Naive thymus-derived CD4-positive, alpha-beta T cell (primary cell): Measurements from ENCODE around the gene RNF144B. TPM values are rescaled to one million over a fixed set of nuclear protein-coding genes. Genes with fewer than 3 reads are reported as not detected.

Experiments
- ATAC-seq: fragments of 150-1000 bp; cut with Tn5 transposase; 2 replicates; pipeline ENCODE4 v1.10.0; 2021; ENCODE audit warnings: mild to moderate bottlenecking, moderate library complexity
- CTCF ChIA-PET: fragments of 350-600 bp; sonication (Branson Sonifier 250); formaldehyde crosslinking; loops from one replicate; lab custom pipeline; 2021; ENCODE audit warnings: antibody characterized with exemption; lab: Charles Lee
- POLR2A ChIA-PET: fragments of 350-600 bp; sonication (Branson Sonifier 250); formaldehyde crosslinking; loops from one replicate; lab custom pipeline; 2021; ENCODE audit warnings: antibody characterized with exemption, inconsistent platforms; lab: Charles Lee
- DNase-seq, 9 donors: peaks; one replicate each; pipeline versions ENCODE4 v3.0.0 to v3.0.0-alpha.2; 2020 to 2022; ENCODE audit warnings: mixed read lengths in 1 of 9
- H3K27ac ChIP-seq: one replicate; pipeline ENCODE4 v1.7.0; 2013; ENCODE audit warnings: mild to moderate bottlenecking, low read depth, low read length, moderate library complexity
- H3K27me3 ChIP-seq, 2 donors: one replicate each; pipeline ENCODE4 v1.7.0; 2013; ENCODE audit warnings: low read length in 2 of 2, mild to moderate bottlenecking in 2 of 2, moderate library complexity in 2 of 2; ENCODE audit not compliant: control insufficient read depth in 2 of 2, insufficient read depth in 2 of 2
- H3K36me3 ChIP-seq, 3 experiments: 1 replicate in 2 of 3; 2 replicates in 1 of 3; pipeline ENCODE4 v1.7.0; 2013; ENCODE audit warnings: low read length in 3 of 3, mild to moderate bottlenecking in 3 of 3, moderate library complexity in 1 of 3; ENCODE audit not compliant: insufficient read depth in 3 of 3, control insufficient read depth in 2 of 3
- H3K4me1 ChIP-seq, 2 donors: one replicate each; pipeline ENCODE4 v1.7.0; 2013; ENCODE audit warnings: low read length in 2 of 2, mild to moderate bottlenecking in 2 of 2, moderate library complexity in 1 of 2; ENCODE audit not compliant: control insufficient read depth in 2 of 2, insufficient read depth in 2 of 2
- H3K4me3 ChIP-seq: 2 replicates; pipeline ENCODE4 v1.7.0; 2013; ENCODE audit warnings: mild to moderate bottlenecking, low read length
- H3K9me3 ChIP-seq, 3 experiments: 1 replicate in 2 of 3; 2 replicates in 1 of 3; pipeline ENCODE4 v1.7.0; 2013; ENCODE audit warnings: low read length in 3 of 3; ENCODE audit not compliant: control insufficient read depth in 2 of 3
- H3K27ac Mint-ChIP-seq, 9 donors: one replicate each; pipeline ENCODE4 v1.8.0; 2020 to 2022; ENCODE audit warnings: mixed read lengths in 9 of 9, mild to moderate bottlenecking in 8 of 9, moderate library complexity in 5 of 9, inconsistent platforms in 2 of 9
- H3K27me3 Mint-ChIP-seq, 5 donors: one replicate each; pipeline ENCODE4 v1.8.0; 2021 to 2022; ENCODE audit warnings: mixed read lengths in 5 of 5, mild to moderate bottlenecking in 1 of 5
- H3K36me3 Mint-ChIP-seq, 5 donors: one replicate each; pipeline ENCODE4 v1.8.0; 2020 to 2022; ENCODE audit warnings: mixed read lengths in 5 of 5, mild to moderate bottlenecking in 3 of 5, inconsistent platforms in 1 of 5
- H3K4me1 Mint-ChIP-seq, 7 donors: one replicate each; pipeline ENCODE4 v1.8.0; 2020 to 2022; ENCODE audit warnings: mixed read lengths in 7 of 7, mild to moderate bottlenecking in 3 of 7, inconsistent platforms in 1 of 7
- H3K4me3 Mint-ChIP-seq, 10 donors: one replicate each; pipeline ENCODE4 v1.8.0; 2020 to 2022; ENCODE audit warnings: mild to moderate bottlenecking in 10 of 10, mixed read lengths in 10 of 10, moderate library complexity in 6 of 10, inconsistent platforms in 2 of 10
- H3K9me3 Mint-ChIP-seq, 11 donors: one replicate each; pipeline ENCODE4 v1.8.0; 2020 to 2022; ENCODE audit warnings: mixed read lengths in 11 of 11, mild to moderate bottlenecking in 4 of 11, inconsistent platforms in 1 of 11, moderate library complexity in 1 of 11
- intact Hi-C, 2 donors: fragments of 100-400 bp; cut with micrococcal nuclease; formaldehyde crosslinking; loops; one replicate each; pipeline ENCODE4 v1.15.1; 2023
- polyA plus RNA-seq, 2 donors: library from polyadenylated mRNA; unstranded; fragments of 300-500 nt; fragmentation: Illumina TruSeq; gene quantifications; one replicate each; pipeline ENCODE4 v1.2.3, GENCODE V29; 2021
- total RNA-seq, 6 experiments: library from RNA in 5 of 6; stranded (reverse) in 5 of 6; gene quantifications; 1 replicate in 5 of 6; 2 replicates in 1 of 6; pipeline ENCODE4 v1.2.3 and lab custom pipeline; 2021 to 2026

Gene RNF144B
- total and polyA plus RNA-seq, 7 experiments from 2014 or later: 1.5 to 23.5 (median 7.1) TPM

GRCh38 chr6:18384621-18385020, 2.5 kb upstream of the RNF144B start:
- intact Hi-C loops: loop anchor here (5.0 to 10.0 kb wide), 4 partner anchors 227 to 1622 kb away; partner anchors contain the start of genes ATXN1 (in 1 of the 2), KDM1B (in 1 of the 2), NUP153 (in 1 of the 2) and TPMT (in 1 of the 2)
- no peak overlapping the region for H3K27ac Mint-ChIP-seq
- H3K4me1 ChIP-seq: peaks cover 4 to 15% of the 10 kb centered on the region in 2 donors
- no peak overlapping the region for H3K4me3 ChIP-seq
- H3K9me3 ChIP-seq: no peaks in the 10 kb centered on the region
- H3K27me3 Mint-ChIP-seq: peaks cover 0 to 23% (median 8%) of the 10 kb centered on the region in 5 donors
- ChIA-PET CTCF (no interaction called here), POLR2A (no interaction called here)
- H3K27ac ChIP-seq: no peak overlapping the region
- H3K4me1 Mint-ChIP-seq: peaks cover 15 to 32% (median 24%) of the 10 kb centered on the region in 7 donors
- H3K36me3 ChIP-seq: no peaks in the 10 kb centered on the region
- peaks cover 0 to 3% (median 0%) of the 10 kb centered on the region in 5 donors for H3K36me3 Mint-ChIP-seq
- DNase-seq (no peak), ATAC-seq (no peak)
- H3K27me3 ChIP-seq: no peaks in the 10 kb centered on the region
- H3K9me3 Mint-ChIP-seq: no peaks in the 10 kb centered on the region
- no peak overlapping the region for H3K4me3 Mint-ChIP-seq

DNA sequence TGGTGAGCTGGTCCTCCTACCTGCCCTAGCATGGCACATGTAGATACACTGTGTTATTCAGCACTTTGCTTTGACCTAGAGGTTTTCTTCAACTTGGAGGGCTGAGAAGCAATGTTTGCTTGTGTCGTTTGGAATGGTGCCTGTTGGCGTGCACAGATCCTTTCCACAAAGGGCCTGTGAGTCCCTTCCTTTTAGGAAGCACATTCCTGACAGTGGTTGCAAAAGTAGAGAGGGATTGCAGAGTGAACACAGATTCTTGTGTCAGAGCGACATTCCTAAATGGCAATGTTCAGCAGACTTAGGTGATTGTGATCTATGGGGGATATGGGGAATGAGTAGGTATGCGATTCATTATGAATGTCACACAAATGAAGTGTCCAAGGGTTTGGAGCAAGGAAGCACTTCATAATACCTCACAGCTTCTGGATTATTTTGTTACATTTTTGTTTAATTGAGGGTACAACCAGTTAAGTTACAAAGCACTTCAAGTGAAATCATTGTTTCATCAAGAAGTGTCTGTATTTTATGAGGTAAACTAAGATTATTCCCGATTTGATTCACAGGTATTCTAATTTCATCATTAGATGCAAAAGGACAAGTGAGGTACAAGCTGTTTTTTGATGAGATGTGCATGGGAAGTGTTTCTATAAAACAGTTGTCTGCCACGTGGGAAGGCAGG, 713 bp upstream of the RNF144B start:
- POLR2A ChIA-PET: interaction anchor here (0.6 to 0.9 kb wide), 3 partner anchors 9 to 35 kb away, joined by 3 read pairs; no protein-coding TSS in a partner anchor
- H3K4me3 ChIP-seq: peak overlapping the region; percentile 70

GRCh38 chr6:18388271-18388670, 1.1 kb downstream of the RNF144B start:
- peaks cover 0 to 7% (median 0%) of the 10 kb centered on the region in 5 donors for H3K36me3 Mint-ChIP-seq
- Histone ChIP-seq H3K9me3 (no peaks in the 10 kb centered on the region), H3K27ac (peak overlapping the region; percentile 69), H3K36me3 (no peaks in the 10 kb centered on the region), H3K4me1 (peaks cover 4 to 18% of the 10 kb centered on the region in 2 donors), H3K27me3 (no peaks in the 10 kb centered on the region), H3K4me3 (peak overlapping the region; percentile 70)
- intact Hi-C loops: loop anchor here (5.0 to 10.0 kb wide), 4 partner anchors 231 to 1626 kb away; partner anchors contain the start of genes ATXN1 (in 1 of the 2), KDM1B (in 1 of the 2), NUP153 (in 1 of the 2) and TPMT (in 1 of the 2)
- POLR2A ChIA-PET: interaction anchor here (0.6 kb wide), 1 partner anchor 15 kb away, joined by 3 read pairs; no protein-coding TSS in a partner anchor
- peaks cover 15 to 48% (median 35%) of the 10 kb centered on the region in 7 donors for H3K4me1 Mint-ChIP-seq
- peaks cover 0 to 21% (median 0%) of the 10 kb centered on the region in 5 donors for H3K27me3 Mint-ChIP-seq
- DNase-seq (peak in 1 of 9 donors; percentile 0), ATAC-seq (no peak)
- peak overlapping the region; percentile 90 to 100 (median 99) for H3K4me3 Mint-ChIP-seq
- no peaks in the 10 kb centered on the region for H3K9me3 Mint-ChIP-seq
- H3K27ac Mint-ChIP-seq: peak overlapping the region in 7 of 9 donors; percentile 8 to 94 (median 91)
- CTCF ChIA-PET: no interaction called here

More for the DNA sequence above, 713 bp upstream of the RNF144B start:
- no peaks in the 10 kb centered on the region for H3K9me3 ChIP-seq
- H3K27me3 Mint-ChIP-seq: peaks cover 0 to 21% (median 0%) of the 10 kb centered on the region in 5 donors
- H3K4me1 ChIP-seq: peaks cover 4 to 18% of the 10 kb centered on the region in 2 donors
- H3K27ac ChIP-seq: no peak overlapping the region
- H3K9me3 Mint-ChIP-seq: no peaks in the 10 kb centered on the region
- H3K27me3 ChIP-seq: no peaks in the 10 kb centered on the region
- no peaks in the 10 kb centered on the region for H3K36me3 ChIP-seq
- ATAC-seq (no peak), DNase-seq (no peak)
- intact Hi-C loops: loop anchor here (2.0 to 10.0 kb wide), 5 partner anchors 62 to 1624 kb away; partner anchors contain the start of genes ATXN1 (in 1 of the 2), KDM1B (in 1 of the 2), NUP153 (in 1 of the 2) and TPMT (in 1 of the 2)
- peak overlapping the region; percentile 90 to 100 (median 99) for H3K4me3 Mint-ChIP-seq
- peak overlapping the region in 8 of 9 donors; percentile 57 to 95 (median 92) for H3K27ac Mint-ChIP-seq
- H3K36me3 Mint-ChIP-seq: peaks cover 0 to 7% (median 0%) of the 10 kb centered on the region in 5 donors
- peaks cover 15 to 48% (median 35%) of the 10 kb centered on the region in 7 donors for H3K4me1 Mint-ChIP-seq
- CTCF ChIA-PET: interaction anchor here (1.0 kb wide), 2 partner anchors 13 to 58 kb away, joined by 3 read pairs; no protein-coding TSS in a partner anchor

- peaks cover 17 to 48% (median 39%) of the 10 kb centered on the region in 7 donors for H3K4me1 Mint-ChIP-seq
Observed at GRCh38 chr6:18388942-18389341, 1.8 kb downstream of the RNF144B start.

DNA sequence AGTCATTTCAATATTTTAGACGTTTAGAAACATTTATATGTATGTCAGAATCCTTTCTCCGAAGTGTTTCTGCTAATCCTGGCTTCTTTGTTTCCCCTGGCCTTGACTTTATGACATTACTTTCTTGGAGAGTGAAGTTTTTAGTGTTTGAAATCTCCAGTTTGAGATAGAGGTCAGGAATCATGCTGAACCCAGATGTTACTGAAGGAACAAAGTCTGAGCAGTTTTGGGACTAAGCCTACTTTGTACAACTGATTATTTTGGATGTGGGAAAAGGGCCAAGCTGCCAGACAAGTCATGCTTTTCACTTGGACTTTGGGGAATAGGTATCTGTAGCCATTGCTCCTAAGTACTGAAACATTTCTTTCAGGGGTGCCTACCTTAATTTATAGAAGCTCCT, 2.3 kb downstream of the RNF144B start:
- Histone ChIP-seq H3K9me3 (no peaks in the 10 kb centered on the region), H3K36me3 (no peaks in the 10 kb centered on the region), H3K27me3 (no peaks in the 10 kb centered on the region), H3K4me1 (peaks cover 4 to 18% of the 10 kb centered on the region in 2 donors), H3K4me3 (no peak overlapping the region), H3K27ac (no peak overlapping the region)
- ChIA-PET POLR2A (no interaction called here), CTCF (no interaction called here)
- ATAC-seq (no peak), DNase-seq (no peak)
- Mint-ChIP-seq H3K27me3 (peaks cover 0 to 24% (median 0%) of the 10 kb centered on the region in 5 donors), H3K9me3 (no peaks in the 10 kb centered on the region), H3K4me3 (peak overlapping the region in 6 of 10 donors; percentile 14 to 100 (median 99)), H3K36me3 (peaks cover 0 to 8% (median under 1%) of the 10 kb centered on the region in 5 donors), H3K4me1 (peaks cover 17 to 49% (median 40%) of the 10 kb centered on the region in 7 donors), H3K27ac (peak overlapping the region in 2 of 9 donors; percentile 21 to 30)
- intact Hi-C loops: loop anchor here (5.0 to 10.0 kb wide), 4 partner anchors 232 to 1627 kb away; partner anchors contain the start of genes ATXN1 (in 1 of the 2), KDM1B (in 1 of the 2), NUP153 (in 1 of the 2) and TPMT (in 1 of the 2)

More at GRCh38 chr6:18388942-18389341, 1.8 kb downstream of the RNF144B start:
- H3K27me3 Mint-ChIP-seq: peaks cover 0 to 24% (median 0%) of the 10 kb centered on the region in 5 donors
- ATAC-seq (no peak), DNase-seq (no peak)
- Histone ChIP-seq H3K27me3 (no peaks in the 10 kb centered on the region), H3K9me3 (no peaks in the 10 kb centered on the region), H3K4me1 (peaks cover 4 to 18% of the 10 kb centered on the region in 2 donors), H3K27ac (no peak overlapping the region), H3K4me3 (no peak overlapping the region), H3K36me3 (no peaks in the 10 kb centered on the region)
- H3K36me3 Mint-ChIP-seq: peaks cover 0 to 7% (median 0%) of the 10 kb centered on the region in 5 donors
- intact Hi-C loops: loop anchor here (5.0 to 10.0 kb wide), 4 partner anchors 232 to 1627 kb away; partner anchors contain the start of genes ATXN1 (in 1 of the 2), KDM1B (in 1 of the 2), NUP153 (in 1 of the 2) and TPMT (in 1 of the 2)
- no peaks in the 10 kb centered on the region for H3K9me3 Mint-ChIP-seq
- H3K4me3 Mint-ChIP-seq: peak overlapping the region in 7 of 10 donors; percentile 97 to 100 (median 99)
- peak overlapping the region in 3 of 9 donors; percentile 21 to 94 (median 57) for H3K27ac Mint-ChIP-seq
- CTCF ChIA-PET: no interaction called here
- POLR2A ChIA-PET: interaction anchor here (0.6 kb wide), 1 partner anchor 16 kb away, joined by 3 read pairs; no protein-coding TSS in a partner anchor

DNA sequence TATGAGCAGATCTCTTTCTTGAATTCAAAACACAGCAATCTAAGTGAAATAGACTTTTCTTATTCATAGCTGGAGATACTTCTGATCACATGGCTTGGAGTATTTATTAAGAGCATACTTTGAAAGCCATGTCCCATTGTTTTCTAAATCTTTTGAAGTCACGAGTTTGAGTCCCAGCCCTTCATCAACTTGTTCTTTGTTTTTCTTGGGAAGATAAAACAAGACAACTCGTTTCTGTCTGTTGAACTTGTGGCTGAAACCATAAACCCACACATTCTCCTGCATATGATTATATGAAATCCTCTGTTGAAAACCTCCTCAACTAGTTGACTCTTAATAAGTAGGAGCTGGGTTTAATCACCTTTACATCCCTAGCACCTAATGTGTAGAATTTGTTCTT, 3.3 kb downstream of the RNF144B start:
- ChIA-PET POLR2A (no interaction called here), CTCF (interaction anchor here (0.6 kb wide), 1 partner anchor 53 kb away, joined by 3 read pairs; no protein-coding TSS in a partner anchor)
- DNase-seq (no peak), ATAC-seq (no peak)
- Mint-ChIP-seq H3K27ac (no peak overlapping the region), H3K9me3 (no peaks in the 10 kb centered on the region), H3K27me3 (peaks cover 0 to 25% (median 0%) of the 10 kb centered on the region in 5 donors), H3K4me3 (peak overlapping the region in 1 of 10 donors; percentile 8), H3K36me3 (peaks cover 0 to 18% (median 3%) of the 10 kb centered on the region in 5 donors), H3K4me1 (peaks cover 17 to 54% (median 46%) of the 10 kb centered on the region in 7 donors)
- no peak overlapping the region for H3K27ac ChIP-seq
- H3K27me3 ChIP-seq: no peaks in the 10 kb centered on the region
- H3K4me3 ChIP-seq: no peak overlapping the region
- intact Hi-C loops: no loop called here
- no peaks in the 10 kb centered on the region for H3K36me3 ChIP-seq
- H3K9me3 ChIP-seq: no peaks in the 10 kb centered on the region
- peaks cover 4 to 18% of the 10 kb centered on the region in 2 donors for H3K4me1 ChIP-seq
